ENCODE measurements around the gene SLC12A2.

Gene SLC12A2

GRCh38 chr5:128097781-128098180, 14.2 kb downstream of the SLC12A2 start:
- no peak for DNase-seq

GRCh38 chr5:128099944-128100343, 16.4 kb downstream of the SLC12A2 start:
- DNase-seq = no peak

GRCh38 chr5:128100860-128101557, 17.4 kb downstream of the SLC12A2 start:
- DNase-seq = no peak

DNA sequence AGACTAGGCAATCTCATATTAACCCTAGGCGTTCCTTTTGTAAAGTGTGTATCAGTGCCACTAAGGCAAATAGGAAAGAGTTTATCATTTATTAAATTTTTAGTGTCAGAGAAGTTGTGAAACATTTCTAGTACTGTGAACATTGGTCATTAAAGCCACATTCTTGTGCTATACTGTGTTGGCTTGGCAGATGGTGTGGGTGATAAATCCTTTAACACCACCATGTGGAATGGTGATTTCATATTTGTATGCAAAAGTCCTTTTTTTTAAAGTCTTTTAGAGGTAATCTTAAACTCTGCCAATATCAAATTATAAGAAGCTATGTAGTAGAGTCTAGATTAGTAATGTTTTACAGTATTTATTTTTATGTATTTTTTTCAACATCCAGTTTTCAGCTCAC, 18.1 kb downstream of the SLC12A2 start:
- DNase-seq = no peak

DNA sequence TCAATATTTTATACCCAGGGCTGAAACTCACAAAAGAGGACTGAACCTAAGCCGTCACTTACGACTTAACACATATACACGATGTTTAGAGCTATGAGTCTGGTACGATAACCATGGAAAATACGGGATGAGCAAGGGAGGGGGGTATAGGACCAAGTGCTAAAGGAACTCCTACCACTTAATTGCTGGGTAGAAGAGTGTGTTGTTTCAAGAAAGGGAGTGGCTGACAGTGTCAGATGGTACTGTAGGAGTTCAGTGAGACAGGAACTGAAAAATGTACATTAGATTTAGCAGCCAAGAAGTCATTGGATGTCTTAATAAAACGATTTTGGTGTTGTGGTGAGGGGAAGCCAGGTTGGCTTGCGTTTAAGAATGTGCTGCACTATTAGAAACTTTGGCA, 21.6 kb downstream of the SLC12A2 start:
- no peak for DNase-seq

DNA sequence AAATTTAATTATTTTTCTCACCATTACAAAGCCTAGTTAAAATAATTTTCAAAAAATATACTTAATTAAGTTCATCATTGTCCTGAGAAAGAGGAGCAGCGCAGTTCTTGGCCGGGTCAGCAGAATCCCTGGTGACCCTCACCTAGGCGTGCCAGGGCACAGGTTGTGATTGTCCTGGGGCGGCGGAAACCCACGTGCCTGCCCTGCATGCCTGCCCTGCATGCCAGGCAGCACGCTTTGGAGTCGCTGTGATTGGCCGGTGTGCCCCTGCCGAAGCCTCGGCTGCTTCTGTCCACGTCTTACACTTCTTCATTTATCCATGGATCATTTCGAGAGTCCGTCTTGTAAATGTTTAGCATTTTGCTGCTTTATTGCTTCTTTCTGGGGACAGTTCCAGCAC, 25.6 kb downstream of the SLC12A2 start:
- DNase-seq = no peak

DNA sequence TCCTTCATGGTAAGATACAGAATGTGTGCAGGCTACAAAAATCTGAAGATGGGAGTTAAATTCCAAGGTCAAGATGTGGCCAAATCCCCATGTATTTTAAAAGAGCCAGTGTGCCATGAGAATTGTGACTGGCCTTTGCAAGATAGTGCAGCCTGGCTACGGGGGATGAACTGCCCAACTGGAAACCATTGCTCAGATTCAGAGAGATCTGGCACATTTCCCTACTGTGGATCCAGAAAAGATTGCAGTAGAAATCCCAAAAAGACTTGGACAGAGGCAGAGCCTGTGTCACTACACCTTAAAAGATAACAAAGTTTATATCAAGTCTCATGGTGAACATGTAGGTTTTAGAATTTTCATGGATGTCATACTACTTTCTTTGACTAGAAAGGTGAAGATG, 26.2 kb downstream of the SLC12A2 start:
- no peak for DNase-seq

- DNase-seq = no peak
Observed at GRCh38 chr5:128111818-128112448, 28.4 kb downstream of the SLC12A2 start.

GRCh38 chr5:128116445-128116844, 32.9 kb downstream of the SLC12A2 start:
- DNase-seq = no peak

DNA sequence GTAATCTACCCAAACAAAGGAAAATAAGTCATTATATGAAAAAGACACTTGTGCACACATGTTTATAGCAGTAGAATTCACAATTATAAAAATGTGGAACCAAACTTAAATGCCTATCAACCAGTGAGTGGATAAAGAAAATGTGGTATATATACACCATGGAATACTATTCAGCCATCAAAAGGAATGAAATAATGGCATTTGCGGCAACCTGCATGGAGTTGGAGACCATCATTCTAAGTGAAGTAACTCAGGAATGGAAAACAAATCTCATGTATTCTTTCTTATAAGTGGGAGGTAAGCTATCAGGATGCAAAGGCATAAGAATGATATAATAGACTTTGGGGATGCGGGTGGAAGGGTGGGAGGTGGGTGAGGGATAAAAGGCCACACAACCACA, 34.6 kb downstream of the SLC12A2 start:
- DNase-seq = no peak

DNA sequence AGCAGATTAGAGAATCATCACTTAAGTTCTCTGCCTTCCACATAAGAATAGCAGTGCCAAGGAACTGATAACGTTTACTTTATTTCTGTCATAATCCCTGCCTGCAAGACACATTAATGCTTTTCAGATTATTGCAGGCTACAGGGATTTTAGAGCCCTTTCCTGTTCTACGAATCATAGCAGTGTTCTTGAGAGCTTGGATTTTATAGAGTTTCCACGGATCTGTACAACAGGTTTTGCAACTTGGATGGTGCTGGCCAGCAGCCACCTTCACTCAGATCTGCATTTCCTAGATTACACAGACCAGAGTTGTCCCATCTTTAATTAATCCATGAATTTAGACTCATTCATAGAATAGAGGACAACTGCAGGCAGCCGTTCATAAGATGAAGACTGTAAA, 38.1 kb downstream of the SLC12A2 start:
- no peak for DNase-seq

DNA sequence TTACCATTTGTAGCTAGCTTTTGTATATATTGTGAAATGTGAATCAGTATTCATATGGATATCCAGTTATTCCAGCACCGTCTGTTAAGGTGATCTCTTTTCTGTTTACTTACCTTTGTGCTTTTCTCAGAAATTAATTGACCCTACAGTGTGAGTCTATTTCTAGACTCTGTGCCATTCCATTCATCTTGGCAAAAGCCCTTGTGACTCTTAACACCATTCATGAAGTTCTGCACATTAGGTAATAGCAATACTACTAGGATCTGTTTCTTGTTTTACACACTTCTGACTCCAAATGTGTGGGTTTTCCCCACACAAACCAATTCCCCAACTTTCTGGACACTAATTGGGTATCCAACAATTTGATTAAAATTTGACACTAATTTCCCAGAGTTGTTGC, 40.4 kb downstream of the SLC12A2 start:
- DNase-seq = no peak

- DNase-seq = no peak
Observed at GRCh38 chr5:128126241-128126640, 42.7 kb downstream of the SLC12A2 start.

DNA sequence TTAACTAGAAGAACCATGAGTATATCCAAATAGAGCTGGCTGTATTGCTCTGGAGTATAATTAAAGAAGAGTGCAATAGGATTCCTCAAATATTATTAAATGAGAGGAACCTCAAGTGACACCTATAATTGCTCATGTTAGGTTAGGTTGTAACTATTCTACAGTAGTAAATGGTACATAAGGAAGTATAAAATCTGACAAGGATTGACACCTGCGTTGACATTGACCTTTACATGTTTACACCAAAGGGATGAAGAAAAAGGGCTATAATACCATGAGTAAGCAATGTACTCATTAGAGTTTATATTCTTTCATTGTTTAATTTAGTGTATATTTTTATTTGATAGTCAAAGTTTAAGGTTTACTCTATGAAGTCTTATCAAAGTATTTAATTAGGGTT, 48.9 kb downstream of the SLC12A2 start:
- no peak for DNase-seq

GRCh38 chr5:128135286-128135685, 51.7 kb downstream of the SLC12A2 start:
- DNase-seq = no peak

DNA sequence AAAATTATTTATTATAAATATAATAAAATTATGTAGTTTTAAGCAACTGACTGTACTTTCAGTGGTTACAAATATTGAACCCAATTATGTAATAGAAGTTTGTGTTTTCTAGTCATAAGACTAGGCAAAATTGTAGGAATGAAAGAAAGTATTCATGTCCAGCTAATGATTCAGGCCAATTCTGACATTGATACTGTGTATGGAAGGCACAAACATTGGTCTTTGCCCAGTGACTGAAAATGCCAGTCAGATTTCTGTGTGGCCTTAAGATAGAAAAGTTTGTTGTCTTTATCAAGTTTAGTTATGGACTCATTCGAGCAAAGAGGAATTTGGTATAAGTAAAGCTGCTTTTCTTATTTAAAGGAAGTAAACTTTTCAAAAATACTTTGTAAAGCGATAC, 60.3 kb downstream of the SLC12A2 start:
- no peak for DNase-seq

DNA sequence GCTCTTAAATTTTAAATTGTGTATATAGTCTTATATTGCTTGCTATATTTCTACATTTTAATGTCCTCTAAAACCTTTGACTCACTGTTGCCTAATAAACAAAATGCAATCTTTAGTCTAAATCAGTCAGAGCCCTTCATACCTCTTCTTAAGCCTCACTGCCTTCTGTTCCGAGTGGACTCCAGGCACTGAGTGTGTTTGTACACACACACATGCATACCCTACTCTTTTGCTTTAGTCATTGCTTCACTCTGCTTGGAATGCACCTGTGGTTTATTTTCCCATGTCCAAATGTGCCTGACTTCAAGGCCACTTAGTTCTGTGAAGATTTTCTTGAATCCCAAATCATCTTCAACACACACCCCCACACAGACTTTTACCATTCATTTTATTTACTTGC, 60.9 kb downstream of the SLC12A2 start:
- no peak for DNase-seq

DNA sequence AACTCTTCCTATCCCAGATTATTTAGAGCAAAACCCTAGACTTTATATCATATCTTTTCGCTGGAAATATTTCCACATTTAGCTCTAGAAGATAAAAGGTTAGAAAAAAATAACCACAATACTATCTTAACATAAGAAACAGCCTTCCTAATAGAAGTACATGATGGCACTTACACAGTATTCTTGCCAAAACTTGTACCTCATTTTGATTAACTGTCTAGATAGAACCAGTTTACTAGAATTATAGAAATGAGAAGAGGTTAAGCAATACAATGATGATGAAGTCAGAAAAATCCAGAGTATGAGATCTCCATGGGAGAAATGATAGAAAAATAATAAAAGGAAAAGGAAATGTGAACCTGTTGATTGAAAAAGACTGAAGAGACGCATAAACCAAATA, 63.1 kb downstream of the SLC12A2 start:
- no peak for DNase-seq

GRCh38 chr5:128154943-128155342, 71.4 kb downstream of the SLC12A2 start:
- no peak for DNase-seq

- DNase-seq = no peak
Observed at GRCh38 chr5:128155776-128156175, 72.2 kb downstream of the SLC12A2 start.

GRCh38 chr5:128156521-128156920, 73.0 kb downstream of the SLC12A2 start:
- DNase-seq = no peak

DNA sequence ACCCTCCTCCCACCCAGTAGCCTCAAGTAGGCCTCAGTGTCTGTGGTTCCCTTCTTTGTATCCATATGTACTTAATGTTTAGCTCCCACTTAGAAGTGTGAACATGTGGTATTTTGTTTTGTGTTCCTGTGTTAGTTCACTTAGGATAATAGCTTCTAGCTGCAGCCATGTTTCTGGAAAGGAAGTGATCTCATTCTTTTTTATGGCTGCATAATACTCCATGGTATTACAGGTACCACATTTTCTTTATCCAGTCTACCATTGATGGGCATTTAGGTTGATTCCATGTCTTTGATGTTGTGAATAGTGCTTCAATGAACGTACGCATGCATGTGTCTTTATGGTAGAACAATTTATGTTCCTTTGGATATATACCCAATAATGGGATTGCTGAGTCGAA, 74.8 kb downstream of the SLC12A2 start:
- no peak for DNase-seq

DNA sequence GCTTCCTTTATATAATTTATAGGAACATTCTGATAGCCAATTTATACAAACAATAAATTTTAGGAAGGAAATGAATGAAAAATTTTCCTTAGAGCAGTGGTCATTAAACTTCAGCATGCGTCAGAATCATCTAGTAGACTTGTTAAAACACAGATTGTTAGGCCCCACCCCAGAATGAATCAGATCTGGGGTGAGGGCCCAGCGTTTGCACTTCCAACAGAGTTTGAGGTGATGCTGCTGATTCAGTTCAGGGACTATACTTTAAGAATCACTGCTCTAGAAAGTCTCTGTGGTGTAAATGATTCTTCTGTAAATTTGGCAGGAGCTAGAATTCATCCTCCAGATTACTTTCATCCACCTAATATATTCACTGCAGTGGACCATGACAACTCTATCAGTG, 80.4 kb downstream of the SLC12A2 start:
- DNase-seq = no peak

DNA sequence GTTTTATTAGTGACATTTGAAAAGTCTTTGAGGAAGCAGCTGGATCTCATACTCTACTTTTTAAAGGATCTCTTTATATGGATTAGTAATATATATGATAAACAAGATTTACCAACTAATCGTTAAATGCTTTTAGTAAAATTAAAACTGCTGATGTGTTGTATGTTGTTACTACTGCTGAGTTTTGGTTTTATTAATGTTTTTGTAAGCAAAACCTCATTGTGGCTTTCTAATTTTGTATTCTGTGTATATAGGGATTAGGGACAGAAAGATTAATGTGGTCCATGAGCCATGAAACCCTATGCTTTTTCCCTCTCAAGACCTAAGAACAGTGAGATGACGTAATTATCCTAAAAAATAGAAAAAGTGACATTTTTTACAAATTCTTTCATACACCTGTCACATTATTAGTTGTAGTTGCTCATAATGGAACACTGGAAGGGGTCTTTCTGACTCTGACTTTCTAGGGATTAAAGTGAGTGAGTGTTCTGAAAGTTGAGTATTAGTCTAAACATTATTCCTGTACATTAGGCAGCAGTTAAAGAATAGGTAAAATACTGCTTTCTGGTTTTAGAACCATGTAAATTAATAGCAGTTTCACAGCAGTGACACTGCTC, 85.9 kb downstream of the SLC12A2 start:
- DNase-seq = no peak

GRCh38 chr5:128172102-128172501, 88.5 kb downstream of the SLC12A2 start:
- no peak for DNase-seq
